ENCODE data around the gene RCOR3. TPM values are rescaled to one million over a fixed set of nuclear protein-coding genes. Genes with fewer than 3 reads are reported as not detected.
A peak's percentile ranks its signal among the peaks of the same experiment; 100 is the strongest.
"Not testable (repeated sequence)": the region's sequence is repeated elsewhere in the genome, so short reads cannot be mapped to it uniquely, and the experiment has no call there.

Gene RCOR3
- 10 to 100 TPM; 42.1 to 63.0 TPM for total RNA-seq

DNA sequence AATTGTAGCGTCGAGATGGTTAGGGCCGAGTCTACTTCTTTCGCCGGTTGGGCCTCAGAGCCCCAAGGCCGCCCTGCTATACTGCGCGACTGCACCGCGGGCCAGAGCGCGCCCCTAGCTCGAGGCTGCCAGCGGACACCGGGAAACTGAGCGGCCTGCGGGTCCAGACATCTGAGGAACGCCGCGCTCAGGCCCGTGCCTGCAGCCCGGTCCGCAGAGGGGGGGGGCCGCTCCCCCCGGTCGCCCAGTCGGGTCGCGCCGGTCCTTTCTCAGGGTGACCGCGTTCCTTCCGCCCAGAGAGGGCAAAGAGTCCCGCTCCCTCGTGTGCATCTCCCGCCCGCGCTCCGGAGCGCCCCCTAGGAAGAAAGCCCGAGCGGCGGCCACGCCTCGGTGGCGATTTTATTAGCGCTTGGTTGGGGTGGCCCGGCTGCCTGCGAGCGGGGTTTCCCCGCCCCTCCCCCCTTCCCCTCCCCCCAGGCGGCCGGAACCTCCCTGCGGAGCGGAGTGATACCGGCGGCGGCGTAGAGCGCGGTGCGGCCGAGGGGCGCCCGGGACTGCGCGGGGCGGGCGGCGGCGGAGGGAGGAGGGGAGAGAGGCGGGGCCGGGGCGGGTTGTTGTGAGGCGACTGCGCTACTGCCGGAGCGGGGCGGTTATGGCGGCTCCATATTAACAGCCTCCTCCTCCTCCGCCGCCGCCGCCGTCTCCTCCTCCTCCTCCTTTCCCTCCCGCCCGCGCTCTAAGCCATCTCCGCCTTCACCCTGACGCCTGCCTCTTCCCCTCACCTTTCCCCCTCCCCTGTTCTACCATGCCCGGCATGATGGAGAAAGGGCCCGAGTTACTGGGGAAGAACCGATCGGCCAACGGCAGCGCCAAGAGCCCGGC is at the start of gene RCOR3:
RCOR3 (plus strand) TSS at position 611 of the 882 bp plus-strand sequence; CDS start at position 806, 195 bp downstream.
- peak; percentile 92 to 94 for ATAC-seq
- Mint-ChIP-seq H3K27ac (peak within 1 kb of the TSS; percentile 92 to 95), H3K36me3 (no peaks in the 10 kb centered on the region)

DNA sequence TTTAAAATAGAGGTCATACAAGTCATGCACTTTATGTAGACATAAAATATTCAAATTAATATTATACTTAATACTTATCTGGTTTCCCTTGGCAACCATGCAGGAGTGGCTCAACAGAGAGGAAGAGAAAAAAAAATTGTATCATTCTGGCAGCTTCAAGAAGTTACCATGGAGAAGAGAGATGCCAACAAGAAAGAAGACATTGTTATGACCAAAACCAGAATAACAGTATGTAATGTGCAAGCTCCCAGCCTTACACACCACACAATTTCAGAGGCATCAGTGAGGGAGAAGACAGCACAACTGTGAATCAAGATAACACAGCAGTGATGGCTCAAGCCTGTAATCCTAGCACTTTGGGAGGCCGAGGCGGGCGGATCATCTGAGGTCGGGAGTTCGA is 49.1 kb upstream of the RCOR3 start:
- no peak for DNase-seq (ENCODE audit: low spot score)
- Mint-ChIP-seq H3K4me3 (no peak overlapping the region), H3K27me3 (peaks cover 2 to 7% of the 10 kb centered on the region in 2 donors), H3K4me1 (ENCODE audit: low read depth in 2 of 2) (no peaks in the 10 kb centered on the region), H3K27ac (no peak overlapping the region), H3K36me3 (no peaks in the 10 kb centered on the region), H3K9me3 (no peaks in the 10 kb centered on the region)
- ATAC-seq, result no peak

More for the DNA sequence above, at the start of gene RCOR3:
- Mint-ChIP-seq H3K4me1 (ENCODE audit: low read depth in 2 of 2) (peaks cover 12 to 16% of the 10 kb centered on the region in 2 donors), H3K4me3 (peak within 1 kb of the TSS; percentile 99), H3K9me3 (no peaks in the 10 kb centered on the region), H3K27me3 (no peaks in the 10 kb centered on the region)
- peak; percentile 96 for DNase-seq (ENCODE audit: low spot score)

DNA sequence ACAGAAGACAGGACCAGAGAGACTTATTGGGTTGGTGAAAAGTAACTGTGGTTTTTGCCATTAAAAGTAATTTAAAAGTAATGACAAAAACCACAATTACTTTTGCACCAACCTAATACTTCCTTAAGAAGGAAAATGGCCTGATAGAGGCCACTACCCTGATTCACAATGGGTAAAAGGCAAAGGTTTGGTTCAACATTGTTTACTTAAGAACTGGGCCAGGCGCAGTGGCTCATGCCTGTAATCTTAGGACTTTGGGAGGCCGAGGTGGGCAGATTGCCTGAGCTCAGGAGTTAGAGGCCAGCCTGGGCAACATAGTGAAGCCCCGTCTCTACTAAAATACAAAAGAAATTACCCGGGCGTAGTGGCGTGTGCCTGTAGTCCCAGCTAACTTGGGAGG is 48.2 kb upstream of the RCOR3 start:
- no peaks in the 10 kb centered on the region for H3K9me3 Mint-ChIP-seq
- H3K36me3 Mint-ChIP-seq, result no peaks in the 10 kb centered on the region
- peaks cover 5 to 7% of the 10 kb centered on the region in 2 donors for H3K27me3 Mint-ChIP-seq
- H3K4me1 Mint-ChIP-seq (ENCODE audit: low read depth in 2 of 2), result no peaks in the 10 kb centered on the region
- H3K27ac Mint-ChIP-seq, result no peak overlapping the region
- H3K4me3 Mint-ChIP-seq, result no peak overlapping the region
- DNase-seq (ENCODE audit: low spot score) (no peak), ATAC-seq (no peak)

DNA sequence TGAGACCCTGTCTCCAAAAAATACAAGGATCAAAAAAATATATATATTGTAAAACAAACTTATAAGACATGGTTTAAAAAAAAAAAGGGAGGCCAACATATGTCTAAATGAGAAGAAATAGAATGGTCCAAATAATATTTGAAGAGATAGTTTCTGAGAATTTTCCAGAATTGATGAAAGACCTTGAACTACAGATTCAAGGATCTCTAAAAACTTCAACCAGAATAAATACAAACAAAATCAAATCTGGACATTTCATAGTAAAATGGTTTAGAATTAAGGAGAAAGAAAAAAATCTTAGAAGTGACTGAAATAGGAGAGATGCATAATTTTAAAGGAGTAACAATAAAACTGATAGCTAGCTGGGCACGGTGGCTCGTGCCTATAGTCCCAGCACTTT is 45.5 kb upstream of the RCOR3 start:
- Mint-ChIP-seq H3K4me1 (ENCODE audit: low read depth in 2 of 2) (no peaks in the 10 kb centered on the region), H3K9me3 (no peaks in the 10 kb centered on the region), H3K27me3 (peaks cover 5 to 7% of the 10 kb centered on the region in 2 donors), H3K36me3 (no peaks in the 10 kb centered on the region), H3K4me3 (no peak overlapping the region), H3K27ac (no peak overlapping the region)
- no peak for ATAC-seq
- no peak for DNase-seq (ENCODE audit: low spot score)

DNA sequence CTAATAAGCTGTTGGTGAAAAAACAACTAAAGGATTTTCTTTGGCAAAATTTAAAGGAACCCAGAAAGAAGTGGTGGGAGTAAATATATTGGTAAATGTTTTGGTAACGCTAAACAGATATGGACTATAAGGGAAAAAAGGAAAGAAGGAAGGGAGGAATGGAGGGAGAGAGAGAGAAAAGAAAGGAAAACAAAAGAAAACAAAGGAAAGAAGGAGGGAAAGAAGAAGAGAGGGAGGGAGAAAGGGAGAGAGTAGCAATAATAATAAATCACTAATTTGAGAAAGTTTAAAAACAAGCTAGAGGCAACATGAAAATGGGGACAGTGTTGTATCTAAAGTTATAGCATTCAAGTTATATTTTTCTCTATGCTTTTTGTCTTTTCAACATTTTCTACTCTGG is 43.6 kb upstream of the RCOR3 start:
- Mint-ChIP-seq H3K27ac (no peak overlapping the region), H3K4me3 (no peak overlapping the region), H3K27me3 (peaks cover 11 to 17% of the 10 kb centered on the region in 2 donors), H3K36me3 (no peaks in the 10 kb centered on the region), H3K4me1 (ENCODE audit: low read depth in 2 of 2) (no peaks in the 10 kb centered on the region), H3K9me3 (no peaks in the 10 kb centered on the region)
- DNase-seq (ENCODE audit: low spot score) (no peak), ATAC-seq (no peak)

DNA sequence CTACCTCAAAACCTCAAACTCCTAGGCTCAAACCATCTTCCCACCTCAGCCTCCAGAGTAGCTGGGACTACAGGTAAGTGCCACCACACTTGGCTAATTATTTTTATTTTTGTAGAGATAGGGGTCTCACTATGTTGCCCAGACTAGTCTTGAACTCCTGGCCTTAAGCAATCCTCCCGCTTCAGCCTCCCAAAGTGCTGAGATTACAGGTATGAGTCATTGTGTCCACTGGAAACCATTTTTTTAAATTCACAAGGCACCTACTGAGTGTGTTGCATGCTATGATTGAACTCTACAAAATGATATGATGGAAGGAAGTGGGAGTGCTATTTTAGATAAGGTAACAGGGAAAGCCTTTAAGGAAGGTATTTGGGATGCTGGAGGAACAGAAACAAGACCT is 41.8 kb upstream of the RCOR3 start:
- ATAC-seq, result no peak
- H3K9me3 Mint-ChIP-seq, result no peaks in the 10 kb centered on the region
- no peak for DNase-seq (ENCODE audit: low spot score)
- H3K4me3 Mint-ChIP-seq, result no peak overlapping the region
- H3K27me3 Mint-ChIP-seq, result peaks cover 11 to 14% of the 10 kb centered on the region in 2 donors
- H3K4me1 Mint-ChIP-seq (ENCODE audit: low read depth in 2 of 2), result no peaks in the 10 kb centered on the region
- no peak overlapping the region for H3K27ac Mint-ChIP-seq
- no peaks in the 10 kb centered on the region for H3K36me3 Mint-ChIP-seq

DNA sequence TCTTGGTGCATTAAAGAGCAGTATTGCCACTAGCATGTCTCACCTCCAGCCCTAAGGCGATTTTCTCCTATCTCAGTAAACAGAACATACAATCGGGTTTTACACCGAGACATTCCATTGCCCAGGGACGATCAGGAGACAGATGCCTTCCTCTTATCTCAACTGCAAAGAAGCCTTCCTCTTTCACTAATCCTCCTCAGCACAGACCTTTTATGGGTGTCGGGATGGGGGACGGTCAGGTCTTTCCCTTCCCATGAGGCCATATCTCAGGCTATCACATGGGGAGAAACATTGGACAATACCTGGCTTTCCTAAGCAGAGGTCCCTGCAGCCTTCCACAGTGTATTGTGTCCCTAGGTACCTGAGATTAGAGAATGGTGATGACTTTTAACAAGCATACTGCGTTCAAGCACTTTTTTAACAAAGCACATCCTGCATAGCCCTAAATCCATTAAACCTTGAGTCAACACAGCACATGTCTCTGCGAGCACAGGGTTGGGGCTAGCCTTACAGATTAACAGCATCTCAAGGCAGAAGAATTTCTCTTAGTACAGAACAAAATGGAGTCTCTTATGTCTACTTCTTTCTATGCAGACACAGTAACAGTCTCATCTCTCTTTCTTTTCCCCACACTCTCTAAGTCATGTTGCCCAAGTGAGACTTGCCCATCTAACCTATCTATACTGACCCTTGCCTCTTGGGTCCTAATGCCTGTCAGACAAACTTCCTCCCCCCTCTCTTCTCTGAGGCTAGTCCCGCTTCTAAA is 36.5 kb upstream of the RCOR3 start:
- not testable (repeated sequence) for ATAC-seq; DNase-seq (ENCODE audit: low spot score); H3K4me3 Mint-ChIP-seq; H3K9me3 Mint-ChIP-seq; H3K27ac Mint-ChIP-seq; H3K4me1 Mint-ChIP-seq (ENCODE audit: low read depth in 2 of 2); H3K36me3 Mint-ChIP-seq
- H3K27me3 Mint-ChIP-seq, result peaks cover 6 to 11% of the 10 kb centered on the region in 2 donors

DNA sequence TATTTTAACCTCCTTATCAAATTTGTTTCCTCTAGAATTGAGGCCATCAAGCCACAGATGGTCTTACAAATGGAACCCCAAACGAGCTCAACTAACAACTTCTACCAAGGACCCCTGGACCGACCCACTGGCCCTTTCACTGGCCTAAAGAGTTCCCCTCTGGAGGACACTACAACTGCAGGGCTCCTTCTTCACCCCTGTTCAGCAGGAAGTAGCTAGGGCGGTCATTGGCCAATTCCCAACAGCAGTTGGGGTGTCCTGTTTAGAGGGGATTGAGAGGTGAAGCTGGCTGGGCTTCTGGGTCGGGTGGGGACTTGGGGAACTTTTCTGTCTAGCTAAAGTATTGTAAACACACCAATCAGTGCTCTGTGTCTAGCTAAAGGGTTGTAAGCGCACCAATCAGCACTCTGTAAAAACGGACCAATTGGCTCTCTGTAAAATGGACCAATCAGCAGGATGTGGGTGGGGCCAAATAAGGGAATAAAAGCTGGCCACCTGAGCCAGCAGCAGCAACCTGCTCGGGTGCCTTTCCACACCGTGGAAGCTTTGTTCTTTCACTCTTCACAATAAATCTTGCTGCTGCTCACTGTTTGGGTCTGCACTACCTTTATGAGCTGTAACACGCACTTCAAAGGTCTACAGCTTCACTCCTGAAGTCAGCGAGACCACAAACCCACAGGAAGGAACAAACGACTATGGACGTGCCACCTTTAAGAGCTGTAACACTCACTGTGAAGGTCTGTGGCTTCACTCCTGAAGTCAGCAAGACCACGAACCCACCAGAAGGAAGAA is 30.4 kb upstream of the RCOR3 start:
- peak overlapping the region; percentile 10 to 32 for H3K27ac Mint-ChIP-seq
- peaks cover 17 to 22% of the 10 kb centered on the region in 2 donors for H3K4me1 Mint-ChIP-seq (ENCODE audit: low read depth in 2 of 2)

DNA sequence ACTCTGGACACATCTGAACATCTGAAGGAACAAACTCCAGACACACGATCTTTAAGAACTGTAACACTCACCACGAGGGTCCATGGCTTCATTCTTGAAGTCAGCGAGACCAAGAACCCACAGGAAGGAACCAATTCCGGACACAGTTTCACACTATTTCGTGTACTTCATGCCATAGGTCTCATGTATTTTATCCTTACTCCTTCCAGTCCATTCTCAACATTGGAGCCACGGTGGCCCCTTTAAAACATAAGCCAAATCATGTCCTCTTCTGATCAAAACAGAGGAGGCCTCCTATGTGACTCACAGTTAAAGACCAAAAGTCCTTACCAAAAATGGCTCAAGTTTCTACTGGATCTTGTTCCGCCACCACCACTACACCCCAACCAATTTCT is 29.8 kb upstream of the RCOR3 start:
- peak overlapping the region; percentile 75 for H3K4me3 Mint-ChIP-seq
- peak overlapping the region; percentile 10 to 32 for H3K27ac Mint-ChIP-seq
- peak; percentile 28 to 66 for ATAC-seq
- peaks cover 17 to 22% of the 10 kb centered on the region in 2 donors for H3K4me1 Mint-ChIP-seq (ENCODE audit: low read depth in 2 of 2)
- DNase-seq (ENCODE audit: low spot score), result no peak
- H3K27me3 Mint-ChIP-seq, result no peaks in the 10 kb centered on the region
- no peaks in the 10 kb centered on the region for H3K36me3 Mint-ChIP-seq
- H3K9me3 Mint-ChIP-seq, result no peaks in the 10 kb centered on the region

More for the DNA sequence above, 30.4 kb upstream of the RCOR3 start:
- ATAC-seq, result peak; percentile 65 to 68
- not testable (repeated sequence) for H3K9me3 Mint-ChIP-seq; DNase-seq (ENCODE audit: low spot score); H3K36me3 Mint-ChIP-seq; H3K27me3 Mint-ChIP-seq
- H3K4me3 Mint-ChIP-seq, result peak overlapping the region; percentile 75

DNA sequence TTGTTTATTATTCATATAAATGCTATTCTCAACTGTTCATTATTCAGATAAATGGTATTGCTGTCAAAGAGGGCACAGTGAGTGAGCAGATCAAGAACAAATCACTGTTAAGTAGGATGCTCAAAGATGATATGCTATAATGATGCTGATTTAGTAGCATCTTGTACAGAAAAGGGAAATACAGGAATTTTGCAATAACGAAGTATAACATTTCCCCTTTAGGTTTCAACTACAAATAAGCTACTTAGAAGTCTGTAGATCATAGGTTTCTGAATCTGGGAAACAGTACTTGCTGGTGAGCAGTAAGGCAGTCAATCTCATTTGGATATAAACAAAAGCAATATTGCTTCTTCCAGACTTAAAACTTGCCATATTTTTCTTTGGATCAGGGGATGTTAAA is 27.3 kb upstream of the RCOR3 start:
- peaks cover 17 to 22% of the 10 kb centered on the region in 2 donors for H3K4me1 Mint-ChIP-seq (ENCODE audit: low read depth in 2 of 2)
- DNase-seq (ENCODE audit: low spot score) (no peak), ATAC-seq (no peak)
- no peaks in the 10 kb centered on the region for H3K27me3 Mint-ChIP-seq
- no peak overlapping the region for H3K4me3 Mint-ChIP-seq
- no peaks in the 10 kb centered on the region for H3K36me3 Mint-ChIP-seq
- H3K27ac Mint-ChIP-seq, result no peak overlapping the region
- no peaks in the 10 kb centered on the region for H3K9me3 Mint-ChIP-seq

DNA sequence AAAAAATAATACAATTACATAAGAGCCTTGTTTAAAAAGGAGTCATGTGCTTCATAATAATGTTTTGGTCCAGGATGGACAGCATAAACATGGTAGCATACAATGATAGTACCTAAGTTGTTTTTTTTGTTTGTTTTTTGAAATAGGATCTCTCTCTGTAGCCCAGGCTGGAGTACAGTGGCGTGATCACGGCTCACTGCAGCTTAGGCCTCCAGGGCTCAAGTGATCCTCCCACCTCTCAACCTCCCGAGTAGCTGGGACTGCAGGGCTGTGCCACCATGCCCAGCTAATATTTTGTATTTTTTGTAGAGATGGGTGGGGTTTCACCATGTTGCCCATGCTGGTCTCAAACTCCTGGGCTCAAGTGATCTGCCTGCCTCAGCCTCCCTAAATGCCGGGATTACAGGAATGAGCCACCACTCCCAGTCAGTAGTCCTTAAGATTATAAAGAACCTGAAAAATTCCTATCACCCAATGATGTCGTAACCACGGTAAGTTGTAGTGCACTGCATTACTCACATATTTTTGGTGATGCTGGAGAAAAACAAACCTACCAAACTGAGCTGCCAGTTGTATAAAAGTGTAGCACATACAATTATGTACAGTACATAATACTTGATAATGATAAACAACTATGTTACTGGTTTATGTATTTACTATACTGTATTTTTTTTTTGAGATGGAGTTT is 22.4 kb upstream of the RCOR3 start:
- Mint-ChIP-seq H3K4me1 (ENCODE audit: low read depth in 2 of 2) (no peaks in the 10 kb centered on the region), H3K27ac (no peak overlapping the region), H3K9me3 (no peaks in the 10 kb centered on the region), H3K36me3 (no peaks in the 10 kb centered on the region), H3K27me3 (peaks cover 4 to 8% of the 10 kb centered on the region in 2 donors), H3K4me3 (no peak overlapping the region)
- DNase-seq (ENCODE audit: low spot score) (no peak), ATAC-seq (no peak)

DNA sequence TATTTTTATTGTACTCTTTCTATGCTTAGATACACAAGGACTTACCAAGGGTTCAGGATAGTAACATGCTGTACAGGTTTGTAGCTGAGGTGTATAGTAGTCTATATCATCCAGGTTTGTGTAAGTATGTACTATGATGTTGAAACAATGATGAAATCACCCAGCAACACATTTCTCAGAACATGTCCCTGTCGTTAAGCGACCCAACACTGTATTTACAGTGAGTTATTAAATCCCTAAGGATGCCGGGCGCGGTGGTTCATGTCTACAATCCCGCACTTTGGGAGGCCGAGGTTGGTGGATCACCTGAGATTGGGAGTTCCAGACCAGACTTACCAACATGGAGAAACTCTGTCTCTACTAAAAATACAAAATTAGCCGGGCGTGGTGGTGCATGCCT is 21.6 kb upstream of the RCOR3 start:
- Mint-ChIP-seq H3K4me1 (ENCODE audit: low read depth in 2 of 2) (no peaks in the 10 kb centered on the region), H3K9me3 (no peaks in the 10 kb centered on the region), H3K36me3 (no peaks in the 10 kb centered on the region), H3K27ac (no peak overlapping the region), H3K4me3 (no peak overlapping the region), H3K27me3 (peaks cover 4 to 8% of the 10 kb centered on the region in 2 donors)
- ATAC-seq (no peak), DNase-seq (ENCODE audit: low spot score) (no peak)

DNA sequence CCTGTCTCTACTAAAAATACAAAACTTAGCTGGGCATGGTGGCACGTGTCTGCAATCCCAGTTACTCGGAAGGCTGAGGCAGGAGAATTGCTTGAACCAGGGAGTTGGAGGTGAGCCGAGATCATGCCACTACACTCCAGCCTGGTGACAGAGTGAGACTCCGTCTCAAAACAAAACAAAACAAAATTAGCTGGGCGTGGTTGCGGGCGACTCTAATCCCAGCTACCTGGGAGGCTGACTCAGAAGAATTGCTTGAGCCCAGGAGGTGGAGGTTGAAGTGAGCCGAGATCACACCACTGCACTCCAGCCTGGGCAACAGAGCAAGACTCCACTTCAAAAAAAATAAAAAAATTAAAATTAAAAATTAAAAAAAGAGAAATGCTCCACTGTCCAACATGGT is 18.6 kb upstream of the RCOR3 start:
- H3K27me3 Mint-ChIP-seq, result peaks cover 10 to 17% of the 10 kb centered on the region in 2 donors
- H3K27ac Mint-ChIP-seq; H3K36me3 Mint-ChIP-seq; DNase-seq (ENCODE audit: low spot score); H3K4me3 Mint-ChIP-seq; H3K9me3 Mint-ChIP-seq; H3K4me1 Mint-ChIP-seq (ENCODE audit: low read depth in 2 of 2); ATAC-seq: not testable (repeated sequence)

All from natural killer cell treated with Interleukin-12 subunit alpha and Interleukin-12 subunit beta and Interleukin-15 and Interleukin-18, amount 100 ng/mL, for 72 hours (primary cell).